Measurements from ENCODE around the gene LRRC18. TPM values are rescaled to one million over a fixed set of nuclear protein-coding genes. Genes with fewer than 3 reads are reported as not detected.

Gene LRRC18
- polyA plus RNA-seq, 1 donor, result 0.20 TPM

GRCh38 chr10:48907730-48908129 lies 31.9 kb downstream of the LRRC18 start:
- no peak for DNase-seq

GRCh38 chr10:48906841-48907240 lies 32.8 kb downstream of the LRRC18 start:
- no peak for DNase-seq

DNA sequence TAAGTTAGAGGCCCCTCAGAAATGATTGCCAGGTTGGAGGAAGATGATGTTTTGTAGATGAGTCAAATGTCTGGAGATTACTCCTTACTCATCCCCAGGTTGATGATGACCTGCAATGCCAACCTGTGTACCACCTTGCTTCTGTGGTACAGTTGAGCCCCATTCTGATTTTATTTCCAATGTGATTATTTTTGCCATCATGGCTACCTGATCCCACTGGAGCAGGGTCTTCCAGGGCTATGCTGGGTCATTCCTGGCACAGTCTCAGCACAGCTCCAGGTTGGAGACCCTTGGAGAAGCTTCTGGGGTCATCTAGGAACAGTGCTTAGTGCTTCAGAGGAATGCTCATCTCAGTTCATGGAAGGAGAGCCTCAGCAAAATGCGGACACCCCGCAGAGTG lies 34.3 kb downstream of the LRRC18 start:
- DNase-seq, result no peak

- no peak for DNase-seq
These were observed 34.8 kb downstream of the LRRC18 start for GRCh38 chr10:48904861-48905260.

- no peak for DNase-seq
These were observed 36.5 kb downstream of the LRRC18 start for GRCh38 chr10:48903151-48903550.

DNA sequence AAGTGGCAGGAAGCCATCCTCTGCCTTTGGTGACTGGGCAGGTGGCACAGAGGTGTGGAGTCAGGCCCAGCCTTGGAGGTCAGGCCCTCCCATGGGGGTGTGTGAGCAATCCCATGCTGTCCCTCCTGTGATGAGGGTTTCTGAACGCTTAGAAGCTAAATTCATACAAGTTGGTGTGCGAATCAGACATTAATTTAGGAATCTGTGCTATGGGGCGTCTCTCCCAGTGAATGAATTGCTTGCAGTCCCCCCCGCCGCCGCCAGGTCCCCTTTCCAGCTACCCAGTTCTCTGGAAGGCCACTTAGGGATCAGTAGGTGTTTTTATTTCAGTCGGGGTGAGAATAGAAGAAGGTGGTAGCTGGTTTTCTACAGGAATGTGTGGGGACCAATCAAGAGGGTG lies 37.5 kb downstream of the LRRC18 start:
- no peak for DNase-seq

GRCh38 chr10:48901319-48901718 lies 38.3 kb downstream of the LRRC18 start:
- DNase-seq, result peak; percentile 18

- no peak for DNase-seq
These were observed 39.3 kb downstream of the LRRC18 start for GRCh38 chr10:48900371-48900801.

DNA sequence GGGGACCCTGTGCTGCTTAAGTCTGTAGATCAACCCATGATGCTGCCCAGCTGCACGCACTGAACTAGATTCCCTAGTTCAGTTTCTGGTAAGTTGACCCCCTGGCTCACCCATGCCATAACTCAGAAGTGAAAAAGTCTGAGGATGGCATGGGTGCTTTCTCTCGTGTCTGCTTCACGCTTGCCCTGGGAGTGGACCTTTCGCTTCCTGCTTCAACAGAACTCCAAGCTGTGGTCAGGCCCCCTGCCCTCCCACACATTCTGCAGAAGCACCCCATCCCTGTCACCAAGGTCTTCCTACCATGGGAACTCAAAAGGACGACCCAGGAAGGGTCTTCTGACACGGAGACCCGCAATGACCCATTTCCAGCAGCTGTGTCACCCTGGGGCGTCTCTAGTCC lies 39.9 kb downstream of the LRRC18 start:
- no peak for DNase-seq

DNA sequence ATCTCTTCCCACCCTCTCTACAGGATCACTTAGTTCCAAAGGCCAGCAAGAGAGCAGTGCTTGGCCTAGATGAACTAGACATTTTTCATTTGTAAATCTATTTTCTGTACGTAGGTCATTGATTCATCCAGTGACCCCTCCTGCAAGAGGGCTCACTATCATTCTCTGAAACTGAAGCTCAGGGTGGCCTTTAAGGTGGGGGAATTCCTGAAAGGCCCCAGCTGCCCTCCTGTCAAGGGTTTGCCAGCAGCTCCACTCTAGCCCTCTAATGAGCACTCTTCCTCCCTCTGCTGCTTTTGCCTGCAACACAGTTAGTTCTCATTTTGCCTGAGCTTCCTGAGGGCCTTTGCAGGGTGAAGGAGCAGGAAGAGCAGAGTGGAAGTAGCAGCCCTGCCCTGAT lies 41.2 kb downstream of the LRRC18 start:
- DNase-seq, result no peak

DNA sequence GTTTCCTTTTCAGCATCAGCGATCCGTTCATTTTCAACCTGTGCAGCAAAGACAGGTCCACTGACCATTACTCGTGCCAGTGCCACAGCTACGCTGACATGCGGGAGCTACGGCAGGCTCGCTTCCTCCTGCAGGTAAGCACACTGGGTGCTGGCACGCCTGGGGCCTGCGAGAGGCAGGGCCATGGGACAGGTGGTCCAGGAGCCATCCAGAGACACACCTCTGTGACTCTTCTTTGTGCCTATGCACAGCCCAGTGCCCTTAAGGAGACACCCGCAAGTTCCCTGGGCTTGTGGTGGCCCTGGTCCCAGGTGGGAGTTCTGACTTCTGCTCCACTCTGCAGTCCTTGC lies 42.2 kb downstream of the LRRC18 start:
- DNase-seq, result no peak

GRCh38 chr10:48896756-48897440 lies 42.7 kb downstream of the LRRC18 start:
- DNase-seq, result no peak

DNA sequence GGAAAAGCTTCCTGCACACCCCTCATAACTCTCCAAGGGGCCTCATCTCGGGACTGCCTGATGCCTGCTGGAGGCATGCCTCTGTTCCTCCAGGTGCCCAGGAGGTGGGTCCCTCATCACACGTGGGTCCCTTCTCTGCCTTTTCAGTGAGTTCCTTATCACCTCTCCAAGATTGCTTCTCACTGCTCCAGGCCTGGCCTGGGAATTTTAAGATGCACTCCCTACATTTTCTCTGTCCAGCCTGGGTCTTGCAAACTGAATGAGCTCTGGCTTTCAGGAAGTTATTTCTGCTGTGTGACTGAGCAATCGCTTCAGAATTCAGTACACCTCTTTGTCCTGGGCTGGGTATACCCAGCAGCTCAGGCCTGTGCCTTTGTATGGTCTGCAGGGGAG lies 43.8 kb downstream of the LRRC18 start:
- DNase-seq, result no peak

DNA sequence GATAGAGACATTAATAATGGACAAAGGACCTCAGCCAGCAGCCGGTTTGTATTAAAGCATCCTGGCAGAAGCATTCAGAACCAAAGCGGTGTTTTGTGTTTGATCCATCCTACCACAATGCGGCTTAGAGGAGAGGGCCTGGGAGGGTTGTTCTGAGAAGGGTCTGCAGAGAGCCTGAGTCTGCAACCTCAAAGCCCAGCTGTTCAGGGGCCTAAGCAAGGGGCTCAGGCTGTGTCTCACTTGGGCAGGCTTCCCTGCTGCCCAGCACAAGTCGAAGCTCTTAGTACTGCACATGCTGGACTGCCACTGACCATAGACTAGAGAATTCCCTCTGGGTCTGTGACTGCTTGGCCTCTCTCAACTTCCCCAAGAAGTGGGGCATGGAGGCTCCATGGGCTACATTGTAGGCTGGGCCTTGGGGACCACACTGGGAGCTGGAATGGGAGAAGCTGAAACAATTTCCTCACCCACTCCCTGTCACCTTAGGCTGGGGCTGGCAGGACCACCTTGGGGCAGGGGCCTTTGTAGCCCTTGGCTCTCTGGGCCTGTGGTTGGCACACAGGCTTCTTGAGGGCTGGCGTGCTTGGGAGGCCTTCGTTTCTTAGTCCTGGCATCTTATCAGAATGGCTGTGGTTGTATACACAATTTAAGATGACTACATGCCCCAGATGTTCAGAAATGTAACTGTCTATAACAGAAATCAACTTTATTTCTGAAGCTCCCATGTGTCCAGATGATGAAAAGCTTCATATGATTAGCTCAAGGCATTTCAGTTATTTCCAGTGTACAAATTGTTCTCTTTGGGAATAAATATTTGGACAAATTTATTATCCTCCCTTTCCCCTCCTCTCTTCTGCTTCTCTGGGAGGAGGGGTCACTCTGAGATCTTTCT lies 44.5 kb downstream of the LRRC18 start:
- no peak for DNase-seq

DNA sequence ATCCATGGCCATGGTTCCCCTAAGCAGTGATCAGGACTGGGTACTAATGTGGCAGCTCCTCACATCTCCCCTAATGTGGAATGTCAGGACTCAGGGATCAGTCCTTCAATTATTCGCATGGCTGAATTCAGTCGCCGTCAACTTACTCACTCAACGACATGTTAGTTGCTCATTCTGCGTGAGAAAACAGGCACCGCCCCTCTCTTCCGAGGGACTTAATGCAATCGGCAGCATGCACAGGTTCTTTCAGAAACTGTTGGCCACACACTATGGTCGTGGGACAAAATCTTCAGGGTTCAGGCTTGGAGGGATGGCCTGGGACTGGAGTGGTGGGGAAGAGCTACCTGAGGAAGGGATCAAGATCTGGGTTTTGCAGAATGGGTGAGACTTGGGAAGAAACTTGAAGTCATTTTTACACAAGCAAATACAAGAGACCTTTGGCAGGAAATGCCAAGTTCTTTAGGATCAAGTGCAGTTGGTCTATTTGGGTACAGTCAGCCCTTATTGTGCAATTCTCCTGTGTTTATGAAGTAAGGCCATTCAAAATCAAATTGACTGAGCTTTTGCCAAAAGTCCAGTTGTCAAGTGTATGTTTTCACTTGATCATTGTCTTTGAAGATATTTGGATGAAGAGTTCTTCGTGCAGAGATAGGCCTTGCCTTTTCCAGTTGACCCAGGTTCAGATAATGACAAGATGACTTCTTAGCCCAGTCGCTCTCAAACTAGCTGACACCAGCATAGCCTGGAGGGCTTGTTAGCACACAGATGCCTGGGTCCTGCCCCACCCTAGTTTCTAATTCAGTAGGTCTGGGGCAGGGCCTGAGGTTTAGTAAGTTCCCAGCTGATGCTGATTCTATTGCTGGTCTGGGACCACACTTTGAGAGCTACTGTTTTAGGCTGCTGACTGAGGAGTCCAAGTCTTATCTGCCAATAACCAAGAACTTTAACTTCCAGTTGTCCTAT lies 48.5 kb downstream of the LRRC18 start:
- DNase-seq, result no peak

GRCh38 chr10:48887982-48888381 lies 51.7 kb downstream of the LRRC18 start:
- no peak for DNase-seq

DNA sequence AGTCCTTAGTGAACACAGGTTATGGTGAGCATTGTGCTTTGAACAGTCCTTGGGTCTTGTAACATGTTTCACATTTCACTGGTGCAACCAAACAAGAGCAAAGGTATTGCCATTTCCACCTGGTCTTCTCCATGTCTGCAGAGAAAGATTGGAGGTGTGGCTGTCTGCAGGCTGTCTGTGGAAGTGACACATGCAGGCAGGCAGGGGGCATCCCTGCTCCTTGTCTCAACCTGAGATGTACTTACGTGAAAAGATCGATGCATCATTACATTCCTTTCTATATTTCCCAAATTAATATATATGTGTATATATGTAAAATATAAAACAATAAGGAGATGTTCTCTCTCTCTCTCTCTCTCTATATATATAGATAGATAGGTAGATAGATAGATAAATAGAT lies 54.3 kb downstream of the LRRC18 start:
- DNase-seq, result no peak

DNA sequence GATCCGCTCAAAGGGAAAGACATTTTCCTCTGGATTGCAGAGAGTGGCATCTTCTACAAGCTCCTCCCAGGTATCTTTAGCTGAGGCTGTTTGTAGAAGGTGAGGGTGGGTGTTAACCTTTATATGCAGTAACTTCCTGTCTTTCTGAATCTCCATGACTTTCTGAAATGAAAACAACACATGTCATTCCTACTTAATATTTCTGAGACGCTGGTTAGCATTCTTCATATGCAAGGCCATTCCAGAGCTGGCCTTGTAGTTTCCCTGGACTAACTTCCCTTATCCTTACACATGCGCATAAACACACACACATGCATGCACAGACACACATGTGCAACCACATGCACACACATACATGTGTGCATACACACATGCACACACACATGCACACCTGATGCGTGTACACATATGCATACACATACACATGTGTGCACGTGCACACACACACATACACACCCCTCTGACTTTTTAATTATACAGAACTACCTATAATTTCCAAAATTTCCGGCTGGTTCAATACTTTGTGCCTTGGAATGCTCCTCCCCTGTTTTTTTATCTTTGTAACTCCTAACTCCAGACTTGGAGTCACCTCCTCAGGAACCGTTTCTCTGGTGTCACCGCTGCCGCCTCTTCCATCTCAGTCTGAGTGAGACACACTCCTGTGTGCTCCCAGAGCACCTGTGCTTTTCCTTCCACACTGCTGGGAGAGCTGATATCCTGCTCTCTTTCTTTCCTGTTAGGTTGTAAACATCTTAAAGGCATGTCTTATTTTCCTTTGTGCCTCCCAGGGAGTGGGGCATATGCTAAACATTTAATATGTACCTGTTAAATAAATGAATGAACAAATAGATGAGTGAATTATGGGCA lies 55.2 kb downstream of the LRRC18 start:
- no peak for DNase-seq

GRCh38 chr10:48883701-48884100 lies 55.9 kb downstream of the LRRC18 start:
- DNase-seq, result no peak

GRCh38 chr10:48882881-48883280 lies 56.8 kb downstream of the LRRC18 start:
- DNase-seq, result no peak

DNA sequence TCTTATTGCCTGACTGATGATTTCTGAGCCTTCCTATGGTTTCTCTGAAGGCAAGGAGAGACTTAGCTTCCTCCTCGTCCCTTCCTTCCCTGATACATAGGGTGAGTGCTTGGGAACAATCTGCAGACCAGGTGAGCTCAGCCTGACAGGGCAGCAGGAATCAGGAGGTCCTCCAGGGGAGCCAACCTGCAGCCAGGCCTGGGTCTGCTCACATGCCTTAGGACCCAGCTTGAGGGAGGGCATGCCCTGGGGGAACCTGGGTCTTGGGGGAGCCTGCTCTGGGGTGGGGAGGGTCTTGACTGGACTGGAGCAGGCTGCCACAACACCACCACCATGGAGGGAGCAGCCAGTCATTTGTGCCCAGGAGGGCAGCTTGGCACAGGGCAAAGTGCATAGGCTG lies 57.7 kb downstream of the LRRC18 start:
- no peak for DNase-seq

Data from left kidney (tissue), 2 donors.